IPS-NIHi7 (cell line): ENCODE measurements around the gene CDYL2.
A peak's percentile ranks its signal among the peaks of the same experiment; 100 is the strongest.
"Not testable (repeated sequence)": the region's sequence is repeated elsewhere in the genome, so short reads cannot be mapped to it uniquely, and the experiment has no call there.

ENCODE experiments used
- DNase-seq: peaks from one replicate; pipeline ENCODE4 v3.0.0; 2012; ENCODE audit warnings: mixed read lengths; ENCODE audit errors: extremely low spot score

CDYL2 gene

DNA sequence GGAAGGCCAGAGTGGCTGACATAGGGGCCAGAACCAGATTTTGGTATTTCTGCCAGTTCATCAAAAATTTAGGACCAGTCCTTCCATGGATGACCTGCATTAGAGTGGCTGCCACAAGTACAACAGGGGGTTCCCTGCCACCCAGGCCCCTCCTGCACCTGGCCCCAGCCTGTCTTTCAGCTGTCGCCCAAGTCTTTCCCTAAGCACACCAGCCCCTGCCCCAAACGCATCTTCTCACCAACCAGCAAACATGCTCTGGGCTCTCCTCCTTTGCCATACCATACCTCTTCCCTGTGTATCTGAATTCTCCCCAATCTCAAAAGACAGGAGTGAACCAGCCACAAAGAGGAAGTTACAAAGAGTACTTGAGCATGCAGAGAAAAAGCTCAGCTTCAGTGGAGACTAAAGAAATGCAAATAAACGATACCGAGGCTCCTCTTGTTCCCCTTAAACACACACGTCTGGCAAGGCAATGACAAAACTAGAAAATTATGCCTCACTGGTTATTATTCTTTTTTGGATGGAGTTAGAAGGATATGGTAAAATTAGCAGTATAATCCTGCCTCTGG lies 133.0 kb downstream of the CDYL2 start:
- DNase-seq, result no peak

DNA sequence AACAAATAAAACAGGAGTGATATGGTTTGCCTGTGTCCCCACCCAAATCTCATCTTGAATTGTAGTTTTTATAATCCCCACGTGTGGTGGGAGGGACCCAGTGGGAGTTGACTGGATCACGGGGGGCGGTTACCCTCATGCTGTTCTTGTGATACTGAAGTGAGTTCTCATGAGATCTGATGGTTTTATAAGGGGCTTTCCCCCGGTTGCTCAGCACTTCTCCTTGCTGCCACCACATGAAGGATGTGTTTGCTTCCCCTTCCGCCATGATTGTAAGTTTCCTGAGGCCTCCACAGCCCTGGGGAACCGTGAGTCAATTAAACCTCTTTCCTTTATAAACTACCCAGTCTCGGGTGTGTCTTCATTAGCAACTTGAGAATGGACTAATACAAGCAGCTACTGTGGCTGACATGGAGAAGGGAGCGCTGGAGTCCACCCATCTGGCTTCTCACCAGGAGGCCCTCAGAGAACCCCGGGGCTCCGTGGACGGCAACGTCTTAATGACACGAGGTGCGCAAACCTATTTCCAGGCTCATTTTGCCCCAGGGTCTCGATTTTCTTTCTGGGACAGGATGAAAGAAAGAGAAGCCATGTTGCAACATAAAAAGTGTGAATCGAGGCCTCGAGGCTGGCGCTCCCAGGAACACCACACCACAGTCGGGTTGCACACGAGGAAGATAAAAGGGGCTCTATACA lies 134.1 kb downstream of the CDYL2 start:
- DNase-seq, result no peak

DNA sequence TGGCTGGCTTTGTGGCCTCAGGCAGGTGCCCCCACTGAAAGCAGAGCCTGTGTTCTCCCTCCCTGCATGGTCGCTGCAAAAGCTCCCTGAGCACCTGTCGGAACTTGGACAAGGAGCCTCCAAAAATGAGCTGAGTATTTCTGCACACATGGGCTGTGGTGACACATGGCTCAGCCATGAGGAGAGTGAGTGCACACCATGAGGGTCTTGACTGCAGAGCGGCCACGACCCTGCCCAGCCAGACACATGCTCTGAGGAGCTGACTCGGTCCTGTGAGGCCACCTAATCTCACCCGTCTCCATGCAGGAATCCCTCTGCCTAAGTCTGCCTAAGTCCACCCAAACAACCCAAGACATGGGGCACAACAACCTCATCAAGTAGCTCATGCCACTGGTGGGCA lies 134.7 kb downstream of the CDYL2 start:
- DNase-seq, result no peak

DNA sequence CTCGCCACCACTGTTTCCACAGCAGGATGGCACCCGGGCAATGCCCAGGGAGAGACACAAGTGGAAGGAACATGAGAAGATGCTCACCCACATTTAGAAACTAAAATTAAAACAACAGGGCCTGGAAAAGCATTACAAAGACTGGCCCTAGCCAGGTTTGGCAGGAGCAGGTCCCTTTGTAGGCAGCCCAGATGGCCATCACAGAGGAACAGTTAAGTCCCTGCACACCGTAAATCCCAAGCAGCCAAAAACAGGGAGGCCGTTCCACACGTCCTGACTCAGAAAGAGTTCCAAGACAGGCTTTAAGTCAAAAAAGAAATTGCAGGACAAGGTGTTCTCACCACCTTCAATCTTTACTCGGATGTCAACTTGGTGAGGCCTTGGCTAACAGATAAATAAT lies 136.5 kb downstream of the CDYL2 start:
- no peak for DNase-seq

DNA sequence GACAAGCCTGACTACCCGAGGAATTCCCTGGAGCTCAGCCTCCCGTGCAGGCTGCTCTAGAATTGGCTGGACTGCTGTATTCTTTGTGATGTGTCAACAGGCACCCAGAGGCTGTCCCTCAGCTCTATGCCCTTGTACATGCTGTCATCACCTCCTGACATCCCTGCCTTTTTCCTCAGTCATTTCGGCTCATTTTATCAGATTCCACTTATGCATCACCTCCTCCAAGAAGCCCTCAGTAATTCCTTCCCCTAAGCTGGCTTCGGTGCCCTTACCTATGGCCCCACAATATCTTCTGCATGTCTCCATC lies 137.2 kb downstream of the CDYL2 start:
- no peak for DNase-seq

DNA sequence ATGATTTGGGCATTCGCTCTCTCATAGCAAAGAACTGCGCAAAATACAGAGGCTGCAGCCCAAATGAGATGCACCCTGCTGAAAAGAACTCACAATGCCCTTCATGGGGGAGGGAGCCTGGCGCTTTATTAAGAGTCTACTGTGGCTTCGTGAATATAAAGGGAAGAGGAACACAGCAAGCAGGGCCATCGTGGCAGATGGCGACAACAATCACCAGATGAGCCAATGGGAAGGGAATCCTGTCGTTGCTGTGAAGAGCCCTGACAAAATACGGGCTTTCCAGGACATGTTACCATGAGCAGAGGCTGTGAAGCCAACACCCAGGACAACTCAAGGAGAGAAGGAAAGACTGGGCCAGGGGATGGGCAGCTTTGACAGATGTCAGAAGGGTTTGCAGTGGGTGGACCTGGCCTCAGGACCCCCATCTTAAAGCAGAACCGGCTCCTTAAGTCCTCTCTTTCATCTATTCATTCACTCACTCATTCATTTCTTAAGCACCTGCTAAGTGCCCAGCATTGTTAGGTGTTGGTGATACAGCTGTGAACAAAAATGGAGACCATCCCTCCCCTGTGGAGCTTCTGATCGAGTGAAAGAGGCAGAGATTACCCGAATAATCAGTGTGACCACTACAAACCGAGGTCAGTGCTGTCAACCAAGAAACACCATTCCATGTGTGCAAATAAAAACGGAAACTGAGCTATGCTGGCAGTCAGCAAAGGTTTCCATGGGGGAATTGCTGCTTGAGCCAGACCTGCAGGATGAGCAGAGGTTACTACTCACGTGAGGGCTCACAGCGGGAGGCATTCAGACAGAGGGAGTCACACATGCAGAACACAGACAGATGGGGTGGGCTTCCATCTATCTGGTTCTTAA lies 137.8 kb downstream of the CDYL2 start:
- no peak for DNase-seq

DNA sequence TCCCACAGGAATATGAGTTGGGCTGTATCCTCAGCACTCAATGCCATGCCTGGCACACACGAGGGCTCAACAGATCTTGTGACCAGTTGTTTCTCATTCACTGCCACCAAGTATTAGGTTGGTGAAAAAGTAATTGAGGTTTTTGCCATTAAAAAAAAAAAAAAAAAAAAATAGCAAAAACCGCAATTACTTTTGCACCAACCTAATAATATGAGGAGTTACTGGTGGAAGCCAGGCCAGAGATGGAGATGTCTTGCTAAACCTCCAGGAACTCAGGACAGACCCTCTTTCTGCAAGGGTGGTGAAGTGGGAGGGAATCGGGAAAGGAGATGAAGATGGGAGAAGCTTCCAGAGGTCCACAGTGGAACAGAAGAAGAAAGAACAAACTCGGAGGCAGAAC lies 139.0 kb downstream of the CDYL2 start:
- DNase-seq, result no peak

DNA sequence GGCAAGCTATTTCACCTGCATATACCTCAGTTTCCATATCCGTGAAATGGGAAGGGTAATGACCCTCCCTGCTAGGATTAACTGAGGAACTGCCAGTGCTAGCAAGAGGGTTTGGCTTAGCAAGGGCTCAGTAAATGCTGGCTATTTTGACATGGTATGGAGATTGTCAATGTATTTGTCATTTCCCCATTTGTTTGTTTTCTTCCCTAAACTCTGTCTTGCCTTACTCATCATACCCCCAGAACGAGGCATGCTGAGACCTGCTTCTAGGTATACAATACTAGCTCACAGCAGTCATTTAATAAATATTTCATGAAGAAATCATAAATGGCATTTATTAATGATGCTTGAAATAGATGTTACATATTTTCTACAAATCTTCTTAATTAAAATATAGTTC lies 139.6 kb downstream of the CDYL2 start:
- DNase-seq, result no peak

DNA sequence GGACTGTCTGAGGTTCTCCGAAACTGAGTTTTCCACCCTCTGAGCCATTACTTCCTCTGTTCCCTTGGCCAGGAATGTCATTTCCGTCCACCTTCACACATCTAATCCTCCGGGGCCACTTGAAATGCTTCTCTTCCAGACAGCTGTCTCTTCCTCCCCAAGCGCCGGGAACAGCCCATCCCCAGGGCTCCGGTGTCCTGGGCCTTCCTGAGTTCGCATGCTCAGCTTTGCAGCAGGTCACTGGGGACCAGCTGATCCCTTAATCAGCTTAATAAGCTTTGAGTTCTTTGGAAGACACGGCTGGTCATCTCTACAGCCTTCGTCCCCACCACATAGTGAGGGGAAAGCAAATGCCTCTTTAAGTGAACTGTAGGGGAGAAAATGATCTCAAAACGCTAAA lies 140.2 kb downstream of the CDYL2 start:
- no peak for DNase-seq

DNA sequence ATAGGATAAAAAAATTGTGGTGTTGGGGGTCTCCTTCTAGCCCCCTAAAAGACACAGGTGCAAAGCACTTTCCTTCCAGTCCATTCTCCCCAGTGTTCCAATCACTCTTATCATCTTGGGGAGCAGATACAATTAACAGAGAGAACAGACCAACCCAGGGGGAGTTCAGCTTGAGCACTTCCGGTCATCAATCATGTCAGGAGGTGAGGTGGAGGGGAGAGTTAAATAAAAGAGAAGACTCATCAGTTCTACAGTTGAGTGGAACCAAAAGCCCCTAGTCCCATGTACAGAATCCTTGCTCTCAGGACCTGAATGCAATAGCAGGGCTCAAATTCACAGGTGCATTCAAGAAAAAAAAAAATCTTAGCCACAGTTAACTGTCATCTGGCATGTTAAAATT lies 141.3 kb downstream of the CDYL2 start:
- no peak for DNase-seq

DNA sequence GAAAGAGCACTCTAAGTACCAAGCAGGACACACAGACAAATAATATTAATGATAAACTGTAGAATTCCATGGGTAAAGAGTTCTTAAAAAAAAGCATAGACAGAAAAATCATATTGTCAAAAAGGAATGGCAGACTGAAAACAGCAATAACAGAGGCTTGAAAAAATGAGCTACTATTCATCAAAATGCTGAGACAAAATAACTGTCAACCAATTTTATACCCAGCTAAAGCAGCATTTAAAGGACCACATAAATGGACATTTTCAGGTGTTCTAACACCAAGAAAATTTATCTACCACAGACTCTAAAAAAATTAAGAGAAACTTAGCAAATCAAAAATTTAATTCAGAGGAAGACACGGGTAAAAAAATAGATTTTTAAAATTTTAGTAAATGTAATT lies 144.5 kb downstream of the CDYL2 start:
- DNase-seq, result no peak

DNA sequence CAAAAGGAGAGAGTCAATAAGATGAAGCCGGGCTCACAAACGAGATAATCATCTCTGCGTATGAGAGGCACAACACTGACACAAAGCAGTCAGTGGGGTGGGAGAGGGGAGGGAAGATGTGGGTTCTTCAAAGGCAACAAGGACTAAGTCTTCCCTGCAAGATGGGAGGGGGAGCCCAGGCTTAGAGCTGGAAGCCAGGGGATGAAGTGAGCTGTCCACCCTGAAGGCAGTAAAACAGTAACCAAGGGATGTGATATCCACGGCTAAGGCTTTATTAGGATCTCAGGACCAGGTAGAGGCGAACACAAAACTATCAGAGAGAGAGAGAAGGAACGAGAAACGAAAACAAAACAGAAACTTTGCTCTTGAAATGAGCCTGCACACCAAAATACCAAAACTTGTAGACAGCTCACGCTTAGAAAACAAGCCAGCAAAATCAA lies 147.7 kb downstream of the CDYL2 start:
- DNase-seq, result no peak

DNA sequence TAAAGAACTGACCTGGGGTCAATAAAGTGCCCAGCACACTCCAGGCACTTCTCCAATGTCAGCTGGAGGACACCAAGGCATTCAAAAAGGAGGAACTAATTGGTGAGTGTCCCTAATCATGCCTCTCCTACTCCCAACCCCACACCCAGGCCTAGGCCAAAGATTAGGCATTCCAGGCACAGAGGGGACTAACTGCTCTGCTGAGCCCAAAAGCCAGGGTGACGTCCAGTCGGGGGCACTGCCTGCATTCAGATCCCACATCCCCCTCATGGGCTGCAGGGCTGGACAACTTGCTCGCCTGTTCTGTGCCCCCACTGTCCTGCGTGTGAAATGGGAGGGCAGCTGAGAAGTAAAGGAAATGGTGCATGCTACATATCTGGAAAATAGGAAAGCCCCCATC lies 148.2 kb downstream of the CDYL2 start:
- DNase-seq, result no peak

DNA sequence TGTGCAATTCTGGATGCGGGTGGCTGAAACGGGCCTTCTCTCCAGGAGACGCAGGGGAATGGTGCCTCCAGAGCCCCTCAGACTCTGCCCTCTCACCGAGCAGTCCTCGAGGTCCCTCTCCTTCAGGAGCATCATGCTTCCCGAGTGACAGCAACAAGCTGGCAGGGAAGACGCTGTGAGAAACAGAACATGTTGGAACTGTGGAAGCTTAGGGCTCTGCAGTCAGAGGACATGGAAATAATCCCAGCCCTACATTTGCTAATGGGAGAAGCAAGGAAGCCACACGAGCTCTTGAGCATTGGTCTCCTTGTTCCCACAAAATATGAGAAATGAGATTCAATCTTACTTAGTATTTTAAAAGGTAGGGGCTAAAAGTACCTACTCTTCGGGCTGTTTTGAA lies 148.6 kb downstream of the CDYL2 start:
- DNase-seq, result no peak

DNA sequence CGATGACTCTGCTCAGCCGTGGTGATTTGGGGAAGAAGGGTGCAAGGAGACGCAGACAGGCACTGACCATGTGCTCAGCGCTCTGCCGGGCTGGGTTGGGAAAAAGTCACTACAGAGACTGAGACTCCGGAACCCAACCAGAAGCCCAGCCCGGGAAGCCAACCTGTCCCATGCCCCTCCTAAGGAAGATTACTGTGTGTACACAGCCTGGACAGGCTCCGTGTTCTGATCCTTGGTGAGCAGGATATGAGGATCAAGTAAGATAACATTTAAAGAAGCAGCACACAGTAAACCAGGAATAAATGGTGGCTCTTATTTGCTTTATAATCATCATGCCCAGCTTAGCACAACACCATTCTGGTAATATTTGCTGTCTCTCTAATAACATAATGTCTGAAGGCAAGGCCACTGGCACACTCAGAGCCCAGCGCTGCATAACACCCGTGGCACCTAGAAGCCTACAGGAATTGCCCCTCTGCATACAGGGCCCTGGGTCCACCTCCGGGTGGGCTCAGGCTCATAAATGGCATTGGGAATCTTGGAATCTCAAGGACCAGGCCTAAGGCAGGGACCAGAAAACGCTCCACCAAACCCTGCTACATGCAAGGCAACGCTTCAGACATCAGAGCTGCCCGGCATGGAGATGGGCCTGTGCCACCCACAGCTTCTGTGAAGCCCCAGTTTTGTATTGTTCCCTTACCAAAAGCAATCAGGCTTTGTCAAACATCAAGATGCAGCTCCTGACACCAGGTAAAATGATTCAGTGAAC lies 150.1 kb downstream of the CDYL2 start:
- DNase-seq, result no peak

DNA sequence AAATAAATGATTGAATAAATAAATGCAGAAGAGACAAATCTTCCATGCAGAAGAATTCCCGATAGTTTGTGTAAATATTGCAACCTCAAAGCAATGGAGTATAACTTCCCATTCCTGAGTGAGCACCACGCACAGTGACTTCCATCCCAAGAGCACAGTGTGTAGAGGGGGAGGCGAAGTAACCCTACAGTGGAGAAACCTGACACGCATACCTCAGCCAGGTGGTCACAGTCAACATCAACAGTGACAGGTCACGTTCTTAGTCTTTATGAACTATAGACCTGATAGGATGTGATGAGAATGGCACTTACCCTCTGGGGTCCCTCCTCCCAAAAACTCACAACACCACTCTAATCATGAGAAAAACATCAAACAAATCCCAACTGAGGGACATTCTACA lies 152.0 kb downstream of the CDYL2 start:
- DNase-seq, result no peak

DNA sequence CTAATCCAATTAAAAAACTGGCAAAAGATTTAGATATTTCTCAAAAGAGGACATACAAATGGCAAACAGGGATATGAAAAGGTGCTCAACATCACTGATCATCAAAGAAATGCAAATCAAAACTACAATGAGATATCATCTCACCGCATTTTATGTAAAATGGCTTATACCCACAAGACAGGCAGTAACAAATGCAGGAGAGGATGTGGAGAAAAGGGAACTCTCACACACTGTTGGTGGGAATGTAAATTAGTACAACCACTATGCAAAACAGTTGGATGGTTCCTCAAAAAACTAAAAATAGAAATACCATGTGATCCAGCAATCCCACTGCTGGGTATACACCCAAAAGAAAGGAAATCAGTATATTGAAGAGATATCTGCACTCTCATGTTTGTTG lies 154.1 kb downstream of the CDYL2 start:
- not testable (repeated sequence) for DNase-seq

DNA sequence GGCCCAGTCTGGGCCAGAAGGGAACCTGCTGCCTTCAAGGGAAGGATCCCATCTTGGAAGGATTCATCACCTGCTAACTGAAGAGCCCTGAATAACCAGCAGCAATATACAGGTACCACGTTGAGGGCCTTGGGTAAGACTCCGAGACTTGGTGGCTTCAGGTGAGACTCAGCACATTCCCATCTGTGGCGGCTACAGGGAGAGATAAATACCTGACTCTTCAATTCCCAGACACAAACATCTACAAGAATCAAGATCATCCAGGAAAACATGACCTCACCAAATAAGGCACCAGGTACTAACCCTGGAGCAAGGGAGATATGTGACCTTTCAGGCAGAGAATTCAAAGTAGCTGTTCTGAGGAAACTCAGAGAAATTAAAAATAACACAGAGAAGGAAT lies 164.1 kb downstream of the CDYL2 start:
- no peak for DNase-seq

DNA sequence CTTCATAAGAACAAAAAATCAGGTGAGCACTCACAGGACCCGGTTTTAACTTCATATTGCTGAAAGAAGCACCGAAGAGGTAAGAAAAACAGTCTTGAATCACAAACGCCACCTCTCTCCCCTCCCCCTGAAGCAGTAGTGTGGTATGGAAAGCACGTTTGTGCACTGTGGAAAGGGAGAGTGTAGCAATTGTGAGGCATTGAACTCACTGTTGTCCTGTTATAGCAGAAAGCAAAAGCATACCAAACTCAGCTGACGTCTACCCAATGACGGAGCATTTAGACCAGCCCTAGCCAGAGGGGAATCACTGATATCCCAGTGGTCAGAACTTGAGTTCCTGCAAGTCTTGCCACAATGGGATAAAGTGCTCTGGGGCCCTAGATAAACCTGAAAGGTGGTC lies 164.8 kb downstream of the CDYL2 start:
- DNase-seq, result peak; percentile 1

DNA sequence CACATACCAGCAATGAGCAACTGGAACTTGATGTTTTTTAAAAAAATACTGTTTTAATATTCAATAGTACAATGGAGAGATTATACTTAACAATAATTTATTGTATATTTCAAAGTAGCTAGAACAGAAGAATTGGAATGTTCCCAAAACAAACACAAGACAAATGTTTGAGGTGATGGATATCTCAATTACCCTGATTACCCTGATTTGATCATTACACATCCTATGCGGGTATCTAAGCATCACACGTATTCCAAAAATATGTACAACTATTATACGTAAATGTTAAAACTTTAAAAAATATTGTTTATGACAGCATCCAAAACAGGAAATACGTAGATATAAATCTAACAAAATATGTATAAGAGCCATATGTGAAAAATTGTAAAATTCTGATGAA lies 166.8 kb downstream of the CDYL2 start:
- no peak for DNase-seq

DNA sequence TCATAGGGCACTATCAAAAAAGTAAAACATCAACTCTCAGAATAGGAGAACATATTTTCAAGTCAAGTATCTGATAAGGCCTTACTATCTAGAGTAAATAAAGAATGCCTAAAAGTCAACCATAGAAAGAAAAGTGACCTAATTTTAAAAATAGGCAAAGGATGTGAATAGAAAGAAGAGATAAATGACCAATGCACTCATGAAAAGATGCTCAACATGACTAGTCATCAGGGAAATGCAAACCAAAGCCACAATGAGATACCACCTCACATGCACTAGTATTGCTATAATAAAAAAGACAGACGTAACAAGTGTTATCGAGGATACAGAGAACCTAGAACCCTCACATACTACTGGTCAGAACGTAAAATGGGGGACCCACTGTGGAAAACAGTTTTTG lies 172.8 kb downstream of the CDYL2 start:
- DNase-seq, result no peak

DNA sequence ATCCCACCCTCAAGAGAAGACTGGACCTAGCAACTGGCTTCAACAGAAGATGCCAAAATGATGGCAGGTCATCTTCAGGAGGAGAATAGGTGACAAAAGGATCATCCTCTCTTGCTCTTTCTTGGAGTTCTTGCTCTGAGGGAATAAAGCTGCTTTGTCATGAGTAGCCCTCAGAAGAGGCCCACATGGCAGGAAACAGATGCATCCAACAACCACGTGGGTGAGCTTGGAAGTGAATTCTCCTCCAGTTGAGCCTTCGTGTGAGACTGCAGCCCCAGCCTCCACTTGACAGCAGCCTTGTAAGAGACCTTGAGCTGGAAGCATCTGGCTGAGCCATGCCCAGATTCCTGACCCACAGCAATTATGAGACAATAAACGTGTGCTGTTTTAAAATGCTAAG lies 176.1 kb downstream of the CDYL2 start:
- no peak for DNase-seq
